ENCODE data around the gene MAGEL2. TPM values are rescaled to one million over a fixed set of nuclear protein-coding genes. Genes with fewer than 3 reads are reported as not detected.

MAGEL2 gene
- total RNA-seq, 4 donors from 2014 or later = 0.14 to 4.5 (median 0.80) TPM; not detected in 1

DNA sequence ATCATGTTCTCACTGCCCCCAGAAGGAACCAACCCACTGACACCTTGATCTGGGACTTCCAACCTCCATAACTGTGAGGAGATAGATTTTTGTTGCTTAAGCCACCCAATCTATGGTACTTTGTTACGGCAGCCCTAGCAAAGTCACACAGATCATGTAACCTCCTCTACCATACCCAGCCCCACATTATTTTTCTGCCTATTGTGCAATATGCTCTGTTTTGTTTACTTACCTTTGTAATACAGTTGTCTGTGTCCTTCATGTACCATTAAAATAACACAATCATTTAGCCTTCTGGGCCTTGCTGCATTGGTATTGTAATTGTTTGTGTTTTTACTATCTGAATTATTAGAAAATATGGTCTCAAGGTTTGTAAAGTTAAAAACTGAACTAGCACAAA lies 23.3 kb upstream of the MAGEL2 start:
- Histone ChIP-seq H3K27me3 (no peaks in the 10 kb centered on the region), H3K36me3 (no peaks in the 10 kb centered on the region), H3K4me3 (no peak overlapping the region), H3K9me3 (no peaks in the 10 kb centered on the region), H3K4me1 (no peaks in the 10 kb centered on the region), H3K27ac (no peak overlapping the region)
- WGBS, 2 donors (ENCODE audit: low coverage in 1 of 2) = 86 to 100% methylated on average over 1 of the region's 1 CpG
- DNase-seq = no peak
- in situ Hi-C loops (cut with MboI; ENCODE audit: low pct_ligation_motif_present in 1 of 4, low pct_unique_long_range_greater_than_20kb in 1 of 4, low sequenced_read_pairs in 3 of 4) (no loop called here), intact Hi-C loops (cut with DNase I; ENCODE audit: low total_unique reads) (no loop called here)
- TF ChIP-seq CTCF (IDR thresholded peaks at IDR 0.05) (no peak), EP300 (IDR thresholded peaks at IDR 0.05; ENCODE audit: low read depth) (no peak), POLR2A (IDR thresholded peaks at IDR 0.05) (no peak), POLR2AphosphoS5 (IDR thresholded peaks at IDR 0.05) (no peak)

- H3K27ac ChIP-seq = no peak overlapping the region
- intact Hi-C loops (cut with DNase I; ENCODE audit: low total_unique reads) (no loop called here), in situ Hi-C loops (cut with MboI; ENCODE audit: low pct_ligation_motif_present in 1 of 4, low pct_unique_long_range_greater_than_20kb in 1 of 4, low sequenced_read_pairs in 3 of 4) (no loop called here)
- H3K9me3 ChIP-seq = no peaks in the 10 kb centered on the region
- no peak for DNase-seq
- 57 to 60% methylated on average over 1 to 2 of the region's 2 CpGs for WGBS, 2 donors (ENCODE audit: low coverage in 1 of 2)
- no peaks in the 10 kb centered on the region for H3K36me3 ChIP-seq
- H3K4me3 ChIP-seq = no peak overlapping the region
- no peaks in the 10 kb centered on the region for H3K4me1 ChIP-seq
- H3K27me3 ChIP-seq = no peaks in the 10 kb centered on the region
- TF ChIP-seq POLR2A (IDR thresholded peaks at IDR 0.05) (no peak), EP300 (IDR thresholded peaks at IDR 0.05; ENCODE audit: low read depth) (no peak), CTCF (IDR thresholded peaks at IDR 0.05) (no peak)
Observed at GRCh38 chr15:23663232-23663631, 15.6 kb upstream of the MAGEL2 start.

GRCh38 chr15:23648920-23649515 lies 1.4 kb upstream of the MAGEL2 start:
- no peak overlapping the region for H3K27ac ChIP-seq
- intact Hi-C loops (cut with DNase I; ENCODE audit: low total_unique reads) = no loop called here
- peaks cover 0 to 5% (median 2%) of the 10 kb centered on the region in 4 donors for H3K4me1 ChIP-seq
- no peaks in the 10 kb centered on the region for H3K9me3 ChIP-seq
- peaks cover 19% of the 10 kb centered on the region for H3K27me3 ChIP-seq
- H3K36me3 ChIP-seq = no peaks in the 10 kb centered on the region
- no peak overlapping the region for H3K4me3 ChIP-seq
- in situ Hi-C loops (cut with MboI; ENCODE audit: low pct_ligation_motif_present in 1 of 4, low pct_unique_long_range_greater_than_20kb in 1 of 4, low sequenced_read_pairs in 3 of 4) = loop anchor here (10.0 to 25.0 kb wide), 3 partner anchors 206 to 216 kb away; no protein-coding TSS in a partner anchor
- TF ChIP-seq POLR2A (IDR thresholded peaks at IDR 0.05) = no peak
- TF ChIP-seq POLR2AphosphoS5 (IDR thresholded peaks at IDR 0.05) = no peak
- peak; percentile 38 to 59 (median 42) for TF ChIP-seq CTCF (IDR thresholded peaks at IDR 0.05)
- no peak for TF ChIP-seq EP300 (IDR thresholded peaks at IDR 0.05; ENCODE audit: low read depth)
- 17 to 21% methylated on average over 5 to 6 of the region's 6 CpGs for WGBS, 2 donors (ENCODE audit: low coverage in 1 of 2)
- DNase-seq = peak; percentile 40

- Histone ChIP-seq H3K27ac (no peak overlapping the region), H3K4me1 (peaks cover 0 to 5% (median 2%) of the 10 kb centered on the region in 4 donors), H3K27me3 (peaks cover 19% of the 10 kb centered on the region), H3K9me3 (no peaks in the 10 kb centered on the region), H3K36me3 (no peaks in the 10 kb centered on the region), H3K4me3 (peak overlapping the region in 2 of 4 donors; percentile 10 to 29)
- no peak for DNase-seq
- no peak for TF ChIP-seq CTCF (IDR thresholded peaks at IDR 0.05)
- no peak for TF ChIP-seq POLR2AphosphoS5 (IDR thresholded peaks at IDR 0.05)
- no peak for TF ChIP-seq EP300 (IDR thresholded peaks at IDR 0.05; ENCODE audit: low read depth)
- TF ChIP-seq POLR2A (IDR thresholded peaks at IDR 0.05) = no peak
- intact Hi-C loops (cut with DNase I; ENCODE audit: low total_unique reads) = no loop called here
- WGBS, 2 donors (ENCODE audit: low coverage in 1 of 2) = 90% methylated on average over 17 of the region's 17 CpGs; no CpG with 5 or more reads in 1 of the 2 donors
- in situ Hi-C loops (cut with MboI; ENCODE audit: low pct_ligation_motif_present in 1 of 4, low pct_unique_long_range_greater_than_20kb in 1 of 4, low sequenced_read_pairs in 3 of 4) = loop anchor here (10.0 to 25.0 kb wide), 3 partner anchors 208 to 218 kb away; no protein-coding TSS in a partner anchor
Observed at GRCh38 chr15:23647001-23647295, 719 bp downstream of the MAGEL2 start.

Data from transverse colon (tissue), 4 donors.